ENCODE results near the gene MBNL2.

The MBNL2 gene

DNA sequence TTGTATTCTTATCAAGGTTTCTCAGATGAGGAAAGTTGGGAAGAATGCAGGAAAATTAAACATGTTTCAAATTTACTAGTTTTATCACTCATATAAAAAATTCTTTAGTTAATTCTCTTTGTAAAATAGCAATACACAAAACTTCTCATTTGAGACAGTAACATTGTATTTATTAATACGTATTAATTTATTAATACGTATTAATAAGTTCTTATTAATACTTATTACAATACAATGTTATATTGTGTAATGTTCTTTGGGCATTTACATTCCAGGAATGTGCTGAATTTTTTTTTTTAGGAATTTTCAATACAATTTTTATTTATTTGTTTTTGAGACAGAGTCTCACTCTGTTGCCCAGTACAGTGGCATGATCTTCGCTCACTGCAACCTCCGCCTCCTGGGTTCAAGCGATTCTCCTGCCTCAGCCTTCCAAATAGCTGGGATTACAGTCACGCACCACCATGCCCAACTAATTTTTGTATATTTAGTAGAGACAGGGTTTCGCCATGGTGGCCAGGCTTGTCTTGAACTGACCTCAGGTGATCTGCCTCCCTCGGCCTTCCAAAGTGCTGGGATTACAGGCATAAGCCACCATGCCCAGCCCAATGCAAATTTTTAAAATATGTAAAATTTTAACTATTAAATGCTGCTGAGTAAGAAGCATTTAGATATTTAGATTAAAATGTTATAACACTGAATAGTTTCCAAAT lies 31.6 kb downstream of the MBNL2 start:
- no peak for DNase-seq (ENCODE audit: low read depth in 2 of 2)

DNA sequence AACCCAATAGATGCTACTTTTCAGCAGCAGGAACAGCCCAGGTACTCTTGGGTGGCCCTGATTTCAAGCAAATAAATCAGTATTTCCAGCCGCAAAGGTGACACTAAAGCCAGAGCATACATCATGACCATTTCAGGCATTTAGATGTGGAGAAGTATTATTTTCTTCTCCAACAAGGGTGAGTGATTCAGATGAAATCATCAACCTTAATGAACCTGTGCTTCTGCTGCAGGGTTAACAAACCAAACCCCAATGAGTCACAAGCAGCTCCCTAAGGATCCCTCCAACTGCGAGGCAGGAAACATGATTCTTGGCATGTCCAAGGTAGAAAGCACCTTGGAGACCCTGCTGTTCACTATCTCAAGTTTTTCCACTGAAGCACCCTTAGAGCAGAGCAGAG lies 32.7 kb downstream of the MBNL2 start:
- no peak for DNase-seq (ENCODE audit: low read depth in 2 of 2)

GRCh38 chr13:97255515-97256021 lies 33.4 kb downstream of the MBNL2 start:
- no peak for DNase-seq (ENCODE audit: low read depth in 2 of 2)

GRCh38 chr13:97256343-97256783 lies 34.2 kb downstream of the MBNL2 start:
- DNase-seq (ENCODE audit: low read depth in 2 of 2), result no peak

- no peak for DNase-seq (ENCODE audit: low read depth in 2 of 2)
Measured at GRCh38 chr13:97257228-97257755, 35.2 kb downstream of the MBNL2 start.

GRCh38 chr13:97257800-97258799 lies 36.0 kb downstream of the MBNL2 start:
- DNase-seq (ENCODE audit: low read depth in 2 of 2), result no peak

DNA sequence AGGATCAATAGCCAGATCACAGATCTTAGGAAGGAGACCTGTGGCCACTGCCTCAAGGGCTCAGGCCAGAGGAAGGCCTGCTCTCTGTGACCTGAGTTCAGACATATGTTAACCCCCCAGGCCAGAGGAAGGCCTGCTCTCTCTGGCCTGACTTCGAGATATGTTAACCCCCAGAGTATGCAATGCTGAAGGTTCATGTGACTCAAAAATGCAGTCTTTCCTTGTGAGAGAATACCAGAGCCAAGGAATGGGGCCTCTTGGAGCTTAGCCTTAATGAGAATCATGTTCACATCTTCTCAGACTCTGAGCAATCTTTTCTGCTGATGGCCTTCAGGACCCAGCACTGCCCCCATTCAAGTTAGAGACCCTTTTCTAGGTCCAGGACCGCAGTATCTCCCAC lies 36.7 kb downstream of the MBNL2 start:
- no peak for DNase-seq (ENCODE audit: low read depth in 2 of 2)

DNA sequence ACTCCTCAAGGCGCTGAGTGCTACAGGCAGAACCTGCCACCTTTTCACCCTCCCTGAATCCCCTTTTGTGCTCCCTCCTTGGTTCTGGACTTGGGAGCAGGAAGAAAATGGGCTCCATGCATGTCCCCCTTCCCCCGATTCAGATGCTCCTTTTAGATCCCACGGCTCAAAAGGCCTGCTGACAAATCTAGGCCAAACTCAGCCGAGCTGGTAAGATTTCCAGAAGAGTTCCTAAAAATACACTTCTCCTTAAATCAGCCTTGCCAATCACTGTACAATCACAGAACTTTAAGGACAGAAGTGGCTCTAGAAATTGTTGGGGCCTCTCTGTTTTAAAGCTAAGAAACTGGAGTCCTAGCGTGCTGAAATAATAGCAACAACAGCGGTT lies 37.3 kb downstream of the MBNL2 start:
- DNase-seq (ENCODE audit: low read depth in 2 of 2), result no peak

DNA sequence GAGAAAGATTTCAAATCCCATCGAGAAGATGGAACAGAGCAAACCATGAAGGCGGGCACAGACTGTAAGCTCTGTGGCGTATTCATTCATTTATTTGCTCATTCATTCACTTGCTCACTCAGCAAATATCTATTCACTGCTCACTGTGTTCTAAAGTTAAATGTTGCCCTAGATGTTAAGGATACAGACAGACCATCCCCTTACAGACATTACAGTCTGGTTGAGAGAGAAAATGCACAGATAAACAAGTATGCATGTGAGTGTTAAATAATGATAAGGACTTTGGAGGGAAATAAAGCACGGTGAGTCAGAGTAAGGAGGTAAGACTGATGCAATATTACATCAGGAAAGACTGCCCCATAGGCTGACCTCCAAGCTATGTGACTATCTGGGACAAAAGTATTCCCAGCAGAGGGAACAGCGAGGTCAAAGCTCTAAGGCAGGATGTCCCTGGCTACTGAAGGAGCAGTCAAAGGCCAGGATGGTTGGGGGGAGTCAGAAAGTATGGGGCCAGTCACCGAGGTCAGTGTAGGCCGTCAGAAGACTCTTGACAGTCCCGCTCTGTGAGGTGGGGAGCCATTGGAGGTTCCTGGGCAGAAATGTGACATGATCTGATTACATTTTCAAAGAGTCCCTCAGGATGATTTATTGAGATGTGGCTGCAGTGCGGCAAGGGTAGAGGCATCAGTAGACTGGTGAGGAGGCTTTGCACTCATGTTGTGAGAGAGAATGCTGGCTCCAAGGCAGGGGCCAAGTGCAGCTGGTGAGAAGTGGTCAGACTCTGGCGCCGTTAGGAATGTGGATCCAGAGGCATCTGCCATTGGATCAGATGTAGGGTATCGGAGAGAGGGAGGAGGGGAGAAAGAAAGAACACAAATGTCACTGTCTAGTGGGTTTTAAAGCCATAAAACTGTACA lies 37.9 kb downstream of the MBNL2 start:
- no peak for DNase-seq (ENCODE audit: low read depth in 2 of 2)

DNA sequence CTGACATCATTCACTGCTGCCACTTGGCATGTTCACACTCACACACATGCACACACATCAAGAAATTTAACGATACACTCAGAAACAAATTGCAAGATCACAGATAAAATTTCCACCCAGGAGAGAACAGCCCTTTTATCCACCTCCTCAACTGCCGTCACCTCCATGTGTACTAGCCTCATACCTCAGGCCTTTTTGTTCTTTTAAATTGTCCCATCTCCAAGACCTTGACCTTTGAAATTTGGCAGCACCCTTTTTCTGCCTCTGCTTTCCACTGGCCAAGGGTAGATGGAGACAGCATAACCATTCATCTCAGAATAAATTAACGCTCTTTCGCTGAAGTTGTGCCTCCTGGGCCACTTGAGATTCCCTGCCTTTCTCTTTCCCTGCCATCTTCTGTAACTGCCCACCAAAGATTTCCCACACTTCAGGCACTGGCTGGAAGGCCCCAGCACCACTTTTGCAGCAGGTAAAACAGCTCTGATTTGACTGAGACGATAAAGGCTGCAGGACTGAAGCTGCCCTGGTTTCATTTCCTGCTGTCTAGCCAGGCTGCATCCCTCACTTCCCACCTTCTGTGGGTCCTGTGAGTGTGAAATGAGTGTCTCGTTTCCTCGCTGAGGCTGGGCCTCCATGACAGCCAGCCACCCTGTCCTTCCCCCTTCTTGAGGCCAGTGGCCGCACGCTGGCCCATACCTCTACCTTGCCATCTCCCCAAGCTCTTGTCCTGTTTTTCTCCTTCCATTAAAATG lies 39.3 kb downstream of the MBNL2 start:
- DNase-seq (ENCODE audit: low read depth in 2 of 2), result no peak

- DNase-seq (ENCODE audit: low read depth in 2 of 2), result no peak
Measured at GRCh38 chr13:97262058-97262457, 39.9 kb downstream of the MBNL2 start.

DNA sequence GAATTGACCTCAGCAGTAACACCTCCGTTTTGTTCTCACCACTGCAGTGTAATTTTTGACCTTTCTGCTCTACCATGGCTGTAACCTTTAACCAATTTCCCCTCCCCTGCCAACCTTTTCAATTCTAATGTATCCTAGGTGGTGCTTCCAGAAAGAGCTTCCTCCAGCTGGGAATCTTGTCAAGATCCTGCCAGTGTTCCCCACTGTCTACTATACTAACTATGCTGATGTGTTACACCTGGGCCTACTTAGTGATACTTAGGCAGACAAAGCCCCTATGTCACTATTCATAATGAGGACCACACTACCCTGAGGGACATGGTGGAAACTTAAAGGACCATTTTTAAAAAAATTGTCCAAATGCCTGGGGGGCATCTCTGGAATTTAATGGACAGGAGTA lies 41.0 kb downstream of the MBNL2 start:
- no peak for DNase-seq (ENCODE audit: low read depth in 2 of 2)

- no peak for DNase-seq (ENCODE audit: low read depth in 2 of 2)
Measured at GRCh38 chr13:97264663-97265062, 42.5 kb downstream of the MBNL2 start.

- DNase-seq (ENCODE audit: low read depth in 2 of 2), result no peak
Measured at GRCh38 chr13:97266332-97266731, 44.2 kb downstream of the MBNL2 start.

- no peak for DNase-seq (ENCODE audit: low read depth in 2 of 2)
Measured at GRCh38 chr13:97266772-97267417, 44.8 kb downstream of the MBNL2 start.

GRCh38 chr13:97267418-97268059 lies 45.4 kb downstream of the MBNL2 start:
- no peak for DNase-seq (ENCODE audit: low read depth in 2 of 2)

GRCh38 chr13:97268772-97269171 lies 46.6 kb downstream of the MBNL2 start:
- DNase-seq (ENCODE audit: low read depth in 2 of 2), result no peak

- DNase-seq (ENCODE audit: low read depth in 2 of 2), result no peak
Measured at GRCh38 chr13:97269603-97270002, 47.5 kb downstream of the MBNL2 start.

DNA sequence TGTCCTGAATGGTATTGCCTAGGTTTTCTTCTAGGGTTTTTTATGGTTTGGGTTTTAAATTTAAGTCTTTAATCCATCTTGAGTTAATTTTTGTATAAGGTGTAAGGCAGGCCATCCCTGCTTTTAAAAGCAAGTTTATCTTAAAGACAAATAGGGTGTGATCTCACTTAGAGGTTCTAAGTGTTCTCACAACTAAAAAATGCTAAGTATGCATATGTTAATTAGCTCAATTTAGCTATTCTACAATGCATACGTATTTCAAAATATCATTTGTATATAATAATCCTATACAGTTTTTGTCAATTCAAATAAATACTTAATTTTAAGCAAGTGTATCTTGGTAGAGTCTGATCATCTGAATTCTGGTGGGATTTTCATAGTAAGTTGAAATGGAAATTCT lies 50.4 kb downstream of the MBNL2 start:
- no peak for DNase-seq (ENCODE audit: low read depth in 2 of 2)
